ENCODE measurements around the gene POLN. TPM values are rescaled to one million over a fixed set of nuclear protein-coding genes. Genes with fewer than 3 reads are reported as not detected.

Gene POLN
- total RNA-seq, 2 donors from 2014 or later, result 1.8 to 7.3 TPM

DNA sequence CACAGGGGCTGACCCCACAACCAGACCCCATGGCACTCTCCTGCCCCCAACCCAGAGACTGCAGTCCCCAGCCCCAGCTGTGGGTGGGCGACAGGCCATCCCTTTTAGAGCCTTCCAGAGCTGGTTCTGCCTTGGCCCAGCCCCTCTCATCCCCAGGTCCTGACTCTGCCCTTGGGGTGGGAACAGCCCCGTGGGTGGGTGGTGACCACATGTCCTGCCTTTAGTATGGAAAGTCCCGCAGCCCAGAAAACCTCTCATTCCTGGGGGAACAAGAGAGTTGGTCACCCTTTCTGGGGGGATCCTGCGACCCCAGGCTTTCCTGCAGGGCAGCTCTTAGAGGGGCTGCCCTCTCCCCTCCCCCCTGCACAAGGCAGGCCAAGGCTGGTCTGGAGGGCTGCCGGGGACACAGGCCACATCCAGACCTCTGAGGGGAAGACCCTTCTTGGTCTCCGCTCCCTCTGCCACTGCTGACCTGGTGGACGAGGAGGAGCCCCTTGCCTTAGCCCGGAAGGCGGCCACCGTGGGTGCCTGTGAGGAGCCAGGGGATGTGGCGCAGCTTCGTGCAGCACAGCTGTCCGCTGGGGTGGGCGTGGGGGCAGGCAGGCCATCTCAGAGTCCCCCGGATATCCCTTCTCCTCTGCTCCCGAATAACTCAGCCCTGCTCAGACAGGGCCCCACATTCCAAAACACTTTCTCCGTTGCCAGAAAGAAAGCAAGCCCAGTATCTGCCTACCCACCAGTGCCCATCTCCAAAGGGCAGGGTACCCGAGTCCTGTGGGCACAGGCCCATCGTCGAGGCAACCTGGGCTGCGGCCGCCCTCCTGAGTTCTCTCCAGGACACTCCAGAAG is 26.7 kb upstream of the POLN start:
- DNase-seq (ENCODE audit: low spot score in 2 of 2) (no peak), ATAC-seq (no peak)
- H3K27ac Mint-ChIP-seq, result no peak overlapping the region
- H3K9me3 Mint-ChIP-seq, result no peaks in the 10 kb centered on the region
- H3K36me3 Mint-ChIP-seq, result no peaks in the 10 kb centered on the region

DNA sequence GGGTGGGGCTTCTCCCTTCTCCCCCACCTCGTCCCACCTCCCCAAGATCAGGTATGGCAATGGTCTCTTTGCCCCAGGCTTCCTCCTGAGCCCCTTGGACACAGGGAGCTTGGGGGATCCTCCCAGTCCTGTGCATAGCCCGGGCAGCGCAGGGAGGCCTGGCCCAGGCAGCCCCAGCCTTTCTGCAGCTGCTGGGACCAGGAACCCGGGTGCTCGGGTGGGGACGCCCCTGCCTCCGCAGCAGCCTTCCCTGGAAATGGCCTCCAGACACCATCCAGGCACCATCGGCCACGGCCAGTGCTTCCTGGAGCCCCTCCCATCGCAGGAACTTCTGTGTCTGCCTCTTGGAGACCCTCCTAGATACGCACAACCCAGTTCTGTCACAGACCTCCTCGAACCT is 25.9 kb upstream of the POLN start:
- H3K36me3 Mint-ChIP-seq, result no peaks in the 10 kb centered on the region
- no peak for DNase-seq (ENCODE audit: low spot score in 2 of 2)
- H3K27ac Mint-ChIP-seq, result no peak overlapping the region

DNA sequence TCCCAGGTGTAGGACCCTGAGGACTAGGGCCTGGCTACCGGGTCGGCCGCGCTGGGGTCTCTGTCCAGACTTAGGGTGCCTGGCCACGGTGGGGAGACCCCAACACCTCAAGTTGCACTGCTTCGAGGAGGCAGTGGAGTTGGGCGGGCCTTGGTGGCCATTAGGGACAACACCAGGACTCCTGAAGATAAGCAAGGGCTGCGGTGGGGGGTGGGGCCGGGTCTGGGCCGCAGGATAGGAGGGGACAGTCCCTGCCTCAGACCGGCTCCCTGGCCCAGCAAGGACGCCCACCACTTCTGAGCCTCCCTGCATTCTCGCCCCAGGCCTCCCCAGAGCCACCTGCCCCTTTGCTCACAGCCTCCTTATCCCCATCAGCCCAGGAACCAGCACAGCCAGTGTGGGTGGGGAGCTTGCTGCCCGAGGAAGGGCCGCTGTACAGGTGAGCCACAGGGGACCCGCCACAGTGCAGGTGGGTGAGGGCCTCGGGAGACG is 25.4 kb upstream of the POLN start:
- DNase-seq (ENCODE audit: low spot score in 2 of 2), result no peak
- Mint-ChIP-seq H3K27ac (no peak overlapping the region), H3K9me3 (no peaks in the 10 kb centered on the region), H3K36me3 (no peaks in the 10 kb centered on the region)
- ATAC-seq, result no peak

More for the DNA sequence above, 25.9 kb upstream of the POLN start:
- no peaks in the 10 kb centered on the region for H3K9me3 Mint-ChIP-seq
- no peak for ATAC-seq

DNA sequence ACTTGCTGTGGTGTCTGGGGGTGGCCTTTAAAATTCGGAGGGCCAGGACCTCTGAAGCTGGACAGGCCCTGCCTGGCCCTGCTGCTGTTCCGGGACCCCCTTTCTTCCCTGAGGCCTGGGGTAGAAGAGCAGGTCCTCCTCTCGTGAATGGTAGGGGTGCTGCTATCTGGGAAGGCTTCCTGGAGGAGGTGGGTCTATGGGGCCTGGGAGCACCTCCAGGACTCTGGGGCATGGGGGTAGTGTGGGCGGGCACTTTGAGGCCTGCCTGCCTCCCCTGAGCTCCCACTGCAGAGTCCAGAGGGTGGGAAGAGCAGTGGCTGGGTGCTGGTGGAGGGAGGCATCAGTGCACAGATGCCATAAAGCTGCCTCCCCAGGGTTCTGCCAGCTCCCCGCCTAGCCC is 24.9 kb upstream of the POLN start:
- no peaks in the 10 kb centered on the region for H3K9me3 Mint-ChIP-seq
- DNase-seq (ENCODE audit: low spot score in 2 of 2), result no peak
- H3K36me3 Mint-ChIP-seq, result no peaks in the 10 kb centered on the region
- no peak for ATAC-seq
- no peak overlapping the region for H3K27ac Mint-ChIP-seq

DNA sequence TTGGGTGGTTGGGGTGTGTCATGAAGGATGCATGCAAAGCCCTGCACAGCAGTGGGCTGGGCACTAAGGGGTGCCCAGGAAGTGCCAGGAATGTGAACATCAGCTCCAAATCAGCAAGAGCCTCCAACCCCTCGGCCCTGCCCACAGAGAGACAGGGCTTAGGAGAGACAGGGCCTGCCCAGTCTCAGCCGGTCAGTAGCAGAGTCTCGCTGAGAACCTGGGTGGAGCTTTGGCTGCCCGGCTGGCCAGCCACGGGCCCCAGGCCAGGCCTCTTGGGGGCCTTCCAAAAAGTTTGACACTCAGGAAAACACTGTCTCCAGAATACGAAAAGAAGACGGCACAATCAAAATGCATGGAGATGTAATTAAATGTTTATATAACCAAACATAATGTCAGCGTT is 24.3 kb upstream of the POLN start:
- Mint-ChIP-seq H3K9me3 (no peaks in the 10 kb centered on the region), H3K27ac (peak overlapping the region in 1 of 2 donors; percentile 34), H3K36me3 (no peaks in the 10 kb centered on the region)
- no peak for ATAC-seq
- DNase-seq (ENCODE audit: low spot score in 2 of 2), result no peak

DNA sequence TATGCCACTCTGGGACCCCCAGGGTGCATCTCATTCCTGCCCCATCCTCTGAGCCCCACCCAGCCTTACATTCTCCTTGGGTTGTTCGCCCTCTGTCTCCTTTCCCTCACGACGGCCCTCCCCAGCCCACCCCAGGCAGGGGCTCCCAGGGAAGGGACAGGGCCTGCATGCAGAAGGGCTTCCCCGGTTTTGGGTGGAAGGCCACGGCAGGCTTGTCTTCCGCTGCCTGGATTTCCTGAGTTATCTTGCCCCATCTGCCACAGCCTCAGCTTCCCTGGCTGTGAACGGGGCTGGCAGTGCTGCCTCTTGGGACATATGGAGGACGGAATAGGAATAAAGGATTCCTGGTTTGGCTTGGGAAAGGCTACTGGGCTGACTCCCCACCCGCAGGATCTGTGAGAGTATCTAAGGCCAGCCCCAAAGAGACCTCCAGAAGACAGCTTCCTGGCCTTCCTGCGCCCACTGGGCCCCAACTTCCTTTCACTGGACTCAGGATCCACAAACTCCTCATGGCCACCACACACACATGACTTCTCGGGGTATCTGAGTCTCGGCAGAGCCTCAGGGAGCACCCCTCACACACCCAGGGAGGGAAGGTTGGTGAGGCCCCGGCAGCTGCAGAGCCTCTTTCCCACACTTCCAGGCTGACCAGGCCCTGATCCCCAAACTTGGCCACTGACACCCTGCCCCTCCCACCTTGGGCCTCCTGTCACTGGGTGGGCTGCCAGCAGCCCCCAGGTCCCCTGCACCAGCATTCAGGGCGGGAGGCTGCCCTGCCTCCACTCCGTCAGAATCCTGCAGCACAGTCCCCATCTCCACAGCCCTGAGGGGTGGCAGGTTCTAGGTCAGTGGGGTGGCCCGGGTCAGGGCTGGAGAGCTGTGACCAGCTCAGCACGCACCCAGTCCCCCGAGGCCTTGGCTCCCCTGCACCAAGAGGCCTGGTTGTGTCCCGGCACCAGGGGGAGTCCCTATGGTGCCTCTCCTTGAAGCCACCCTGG is 23.5 kb upstream of the POLN start:
- H3K36me3 Mint-ChIP-seq, result no peaks in the 10 kb centered on the region
- DNase-seq (ENCODE audit: low spot score in 2 of 2) (no peak), ATAC-seq (no peak)
- no peaks in the 10 kb centered on the region for H3K9me3 Mint-ChIP-seq
- H3K27ac Mint-ChIP-seq, result peak overlapping the region in 1 of 2 donors; percentile 34

DNA sequence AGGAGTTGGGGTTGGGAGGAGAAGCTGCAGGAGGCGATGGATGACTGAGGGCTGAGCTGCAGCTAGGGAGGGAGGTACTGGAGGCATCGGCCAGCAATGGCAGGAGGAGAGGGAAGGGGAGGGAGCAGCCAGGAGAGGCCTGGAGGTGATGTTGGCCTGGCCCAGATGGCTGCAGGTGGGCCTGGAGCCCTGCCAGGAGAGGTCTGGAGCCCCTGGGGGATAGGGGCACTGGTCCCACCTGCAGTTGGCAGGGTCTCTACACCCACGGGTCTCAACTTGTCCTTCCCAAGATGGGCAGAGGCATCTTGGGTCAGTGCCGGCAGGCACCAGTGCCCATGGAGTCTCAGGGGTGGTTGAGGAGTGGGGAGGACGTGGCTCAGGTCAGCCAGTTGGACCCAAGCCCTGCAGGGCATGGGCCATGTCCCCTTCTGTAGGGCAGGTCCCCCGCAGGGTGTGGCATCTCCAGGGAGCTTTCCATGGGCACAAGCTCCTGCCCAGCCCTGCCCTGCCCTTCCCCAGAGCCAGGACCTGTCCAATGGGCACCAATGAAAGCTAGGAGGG is 22.6 kb upstream of the POLN start:
- DNase-seq (ENCODE audit: low spot score in 2 of 2) (no peak), ATAC-seq (no peak)
- Mint-ChIP-seq H3K36me3 (no peaks in the 10 kb centered on the region), H3K9me3 (no peaks in the 10 kb centered on the region), H3K27ac (no peak overlapping the region)

DNA sequence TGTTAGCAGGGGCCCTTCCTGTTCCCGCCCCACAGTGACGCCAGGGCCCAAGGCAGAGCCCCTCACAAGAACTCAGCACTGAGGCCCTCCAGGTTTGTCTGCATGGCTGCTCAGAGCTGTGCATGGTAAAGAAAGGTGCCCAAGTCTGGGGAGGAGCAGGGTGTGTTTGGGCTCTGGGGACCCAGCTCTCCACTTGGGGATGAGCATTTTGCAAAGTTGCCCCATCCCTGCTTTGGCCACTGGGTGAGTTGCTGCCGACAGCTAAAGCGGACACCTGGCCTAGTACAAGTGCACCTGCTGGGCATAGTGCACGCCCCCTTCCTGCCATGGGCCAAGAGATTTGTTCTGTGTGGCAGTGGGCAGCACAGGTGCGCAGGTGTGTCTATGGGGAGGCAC is 22.0 kb upstream of the POLN start:
- Mint-ChIP-seq H3K36me3 (no peaks in the 10 kb centered on the region), H3K9me3 (no peaks in the 10 kb centered on the region), H3K27ac (no peak overlapping the region)
- DNase-seq (ENCODE audit: low spot score in 2 of 2) (peak in 1 of 2 donors; percentile 50), ATAC-seq (no peak)

DNA sequence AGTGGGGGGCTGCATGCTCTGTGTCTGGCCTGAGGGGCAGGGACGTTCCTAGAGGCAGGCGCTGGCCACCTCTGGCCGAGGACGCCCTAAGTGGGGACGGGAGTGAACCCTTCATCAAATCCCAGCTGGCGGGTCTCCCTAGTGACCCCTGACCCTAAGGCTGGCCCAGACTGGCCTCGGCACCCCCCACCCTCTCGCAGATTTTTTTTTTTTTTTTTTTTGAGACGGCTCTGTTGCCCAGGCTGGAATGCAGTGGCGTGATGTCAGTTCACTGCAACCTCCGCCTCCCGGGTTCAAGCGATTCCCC is 21.0 kb upstream of the POLN start:
- H3K27ac Mint-ChIP-seq, result peak overlapping the region in 1 of 2 donors; percentile 68
- ATAC-seq (no peak), DNase-seq (ENCODE audit: low spot score in 2 of 2) (no peak)
- no peaks in the 10 kb centered on the region for H3K36me3 Mint-ChIP-seq
- H3K9me3 Mint-ChIP-seq, result no peaks in the 10 kb centered on the region

DNA sequence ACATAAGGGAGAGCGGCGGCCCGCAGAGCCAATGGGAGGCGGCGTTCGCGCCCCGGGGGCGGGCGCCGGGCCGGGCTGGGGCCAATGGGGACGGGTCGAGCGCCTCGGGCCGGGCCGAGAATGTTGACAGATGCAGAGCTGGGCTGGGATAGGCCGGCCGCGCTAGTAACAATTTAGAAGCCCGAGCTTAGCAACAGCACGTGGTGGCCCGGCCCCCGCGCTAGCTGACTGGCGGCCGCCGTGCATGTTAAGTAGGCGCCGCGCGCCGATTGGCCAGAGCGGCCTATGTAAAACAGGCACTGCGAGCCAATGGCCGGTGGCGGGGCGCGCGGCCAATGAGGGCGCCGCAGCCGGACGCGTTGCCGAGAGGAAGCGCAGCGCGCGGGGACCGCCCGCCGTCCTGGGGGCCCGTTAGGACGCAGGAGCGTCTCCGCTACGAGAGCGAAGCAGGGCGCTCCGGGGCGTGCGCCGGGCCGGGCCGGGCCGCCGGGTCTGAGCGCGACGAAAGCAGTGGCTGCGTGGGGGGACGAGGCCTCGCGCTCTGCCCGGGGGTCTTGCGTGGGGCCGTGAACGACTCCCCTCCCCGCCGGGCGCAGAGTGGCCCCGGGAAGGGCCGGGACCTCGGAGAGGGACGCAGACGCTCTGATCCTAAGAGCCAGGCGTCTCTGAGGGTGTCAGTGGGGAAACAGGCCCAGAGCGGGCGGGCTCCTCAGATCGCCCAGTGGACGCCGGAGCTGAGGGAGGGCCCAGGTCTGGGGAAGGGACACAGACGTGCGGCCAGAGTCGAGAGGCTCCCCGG is 20.4 kb upstream of the POLN start:
- Mint-ChIP-seq H3K9me3 (no peaks in the 10 kb centered on the region), H3K27ac (peak overlapping the region; percentile 68 to 92), H3K36me3 (no peaks in the 10 kb centered on the region)
- ATAC-seq (peak; percentile 93 to 94), DNase-seq (ENCODE audit: low spot score in 2 of 2) (peak; percentile 98 to 99)

DNA sequence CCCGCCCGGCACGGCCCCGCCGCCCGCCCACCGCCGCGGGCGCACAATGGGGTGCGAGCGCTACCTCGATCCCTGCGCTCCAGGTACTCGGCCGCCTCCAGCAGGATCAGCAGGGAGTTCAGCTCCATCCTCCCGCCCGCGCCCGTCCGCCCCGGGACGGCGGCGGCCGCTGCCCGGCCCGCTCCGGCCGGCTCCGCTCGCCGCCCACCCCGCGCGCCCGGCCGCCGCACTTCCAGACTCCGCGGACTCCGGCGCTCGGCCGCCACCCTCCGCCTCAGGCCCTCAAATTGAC is 19.9 kb upstream of the POLN start, which contains the start of gene MXD4:
Gene MXD4, minus strand, starts transcription at position 257 of the 292 bp plus-strand sequence. Its CDS starts 129 bp downstream, at position 128.
- H3K27ac Mint-ChIP-seq, result peak within 1 kb of the TSS; percentile 68 to 92
- DNase-seq (ENCODE audit: low spot score in 2 of 2) (no peak), ATAC-seq (peak in 1 of 2 donors; percentile 0)
- no peaks in the 10 kb centered on the region for H3K9me3 Mint-ChIP-seq
- no peaks in the 10 kb centered on the region for H3K36me3 Mint-ChIP-seq

DNA sequence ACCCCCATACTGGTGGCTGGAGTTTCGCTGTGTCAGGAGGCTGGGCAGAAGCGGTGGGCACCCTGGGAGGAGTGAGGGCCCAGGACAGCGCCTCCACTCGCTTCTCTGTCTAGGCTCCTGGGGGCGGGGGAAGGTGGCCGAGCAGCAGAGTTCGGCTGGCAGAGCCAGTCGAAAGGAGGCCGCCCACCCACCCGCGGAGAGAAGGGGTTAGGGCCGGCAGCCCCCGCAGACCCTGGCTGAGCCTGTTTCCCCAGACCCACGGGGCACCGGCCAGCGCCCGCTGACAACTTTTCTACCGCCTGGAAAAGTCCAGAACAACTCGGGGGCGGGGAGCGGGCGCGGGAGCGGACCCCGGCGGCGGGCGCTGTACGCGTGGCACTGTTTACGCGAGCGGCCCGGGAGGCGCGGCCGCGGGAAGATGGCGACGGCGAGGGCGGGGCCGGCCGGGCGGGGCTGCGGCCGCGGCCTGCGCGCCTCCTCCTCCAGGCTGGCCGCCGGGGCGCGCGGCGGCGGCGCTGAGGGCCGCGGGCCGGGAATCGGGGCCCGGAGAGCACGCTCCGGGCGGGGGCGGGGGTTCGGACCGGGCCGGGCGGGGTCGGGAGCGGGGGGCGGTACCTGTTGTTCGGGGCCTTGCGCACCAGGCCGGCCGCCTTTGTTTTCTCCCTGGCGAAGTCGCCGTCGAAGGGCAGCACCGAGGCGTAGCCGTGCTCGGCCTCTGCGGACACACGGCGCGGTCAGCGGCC is 19.4 kb upstream of the POLN start:
- no peaks in the 10 kb centered on the region for H3K36me3 Mint-ChIP-seq
- H3K27ac Mint-ChIP-seq, result peak overlapping the region in 1 of 2 donors; percentile 68

DNA sequence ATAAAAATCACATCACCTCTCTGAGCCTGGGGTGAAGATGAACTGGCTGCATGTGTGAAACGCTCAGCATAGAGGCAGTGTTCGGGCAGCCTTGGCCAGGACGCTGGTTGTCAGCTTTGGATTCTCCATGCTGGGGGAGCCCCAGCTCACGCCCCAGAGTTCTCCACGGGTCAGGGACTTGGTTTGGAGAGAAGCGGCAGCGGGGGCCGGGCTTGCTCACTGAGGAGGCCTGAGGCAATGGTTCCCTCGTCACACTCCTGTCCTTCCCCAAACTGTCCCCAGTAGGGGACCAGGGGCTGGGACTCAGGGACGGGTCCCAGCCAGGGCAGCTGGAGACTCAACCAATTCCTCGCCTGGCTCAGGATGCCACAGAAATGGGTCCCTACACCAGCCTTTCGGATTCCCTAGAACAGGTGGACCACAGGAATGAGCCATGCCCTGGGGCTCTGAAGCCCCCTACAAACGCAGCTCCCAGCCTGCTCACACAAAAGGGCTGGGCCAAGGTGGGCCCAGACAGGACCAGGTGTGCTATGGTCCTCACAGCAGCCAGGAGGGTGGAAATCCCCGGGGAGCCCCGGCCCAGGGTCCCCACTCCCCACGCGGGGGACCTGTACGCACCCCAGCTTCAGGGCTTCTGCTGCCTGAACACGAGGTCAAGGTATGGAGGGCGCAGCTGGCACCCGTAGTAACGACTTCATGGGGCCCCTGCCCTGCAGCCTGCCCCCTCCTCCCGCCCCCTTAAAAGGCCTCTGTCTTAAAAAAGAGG is 18.6 kb upstream of the POLN start:
- no peaks in the 10 kb centered on the region for H3K9me3 Mint-ChIP-seq
- peak overlapping the region in 1 of 2 donors; percentile 54 for H3K27ac Mint-ChIP-seq
- no peaks in the 10 kb centered on the region for H3K36me3 Mint-ChIP-seq
- peak in 1 of 2 donors; percentile 53 for DNase-seq (ENCODE audit: low spot score in 2 of 2)
- no peak for ATAC-seq

More for the DNA sequence above, 19.4 kb upstream of the POLN start:
- DNase-seq (ENCODE audit: low spot score in 2 of 2) (peak; percentile 68 to 71), ATAC-seq (peak; percentile 23 to 34)
- no peaks in the 10 kb centered on the region for H3K9me3 Mint-ChIP-seq

DNA sequence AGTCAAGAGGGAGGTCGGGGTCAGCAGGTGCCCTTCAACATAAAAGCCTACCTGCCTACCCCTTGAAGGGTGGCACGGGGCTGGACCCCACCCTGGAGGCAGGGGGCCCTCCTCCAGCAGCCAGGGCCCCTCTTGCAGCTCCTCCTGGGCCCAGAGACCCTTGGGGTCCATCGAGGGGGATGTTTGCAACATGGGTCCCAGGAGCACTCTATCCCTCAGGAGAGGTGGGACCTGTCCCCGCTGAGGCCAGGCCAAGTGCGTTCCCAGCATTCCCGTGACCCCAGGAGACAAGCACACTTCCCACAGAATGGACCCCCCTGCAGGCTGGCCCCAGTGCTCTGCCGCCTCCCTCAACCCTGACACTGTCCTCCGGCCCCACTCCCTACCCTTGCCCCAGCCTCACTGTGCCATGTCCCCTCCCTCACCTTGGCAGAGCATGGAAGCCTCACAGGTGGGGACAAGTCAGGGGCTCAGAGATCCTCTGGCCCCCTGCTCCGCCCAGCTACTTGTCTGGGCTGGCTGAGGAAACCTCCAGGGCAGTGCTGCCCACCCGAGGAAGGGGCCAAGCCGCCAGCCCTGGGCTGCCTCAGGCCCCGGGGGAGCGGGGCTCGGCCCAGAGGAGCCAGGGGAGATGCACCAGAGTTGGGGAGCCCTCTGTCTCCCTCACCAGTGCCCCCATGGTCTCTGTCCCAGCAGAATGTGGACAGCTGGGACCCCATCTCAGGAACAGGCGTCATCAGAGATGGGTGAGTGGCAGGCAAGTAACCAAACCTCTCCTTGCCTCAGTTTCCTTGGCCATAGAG is 17.8 kb upstream of the POLN start:
- ATAC-seq, result no peak
- H3K36me3 Mint-ChIP-seq, result no peaks in the 10 kb centered on the region
- H3K27ac Mint-ChIP-seq, result no peak overlapping the region
- H3K9me3 Mint-ChIP-seq, result no peaks in the 10 kb centered on the region
- DNase-seq (ENCODE audit: low spot score in 2 of 2), result peak in 1 of 2 donors; percentile 55
